OCI-LY7 (cell line): Measurements from ENCODE around the gene DDX39A.

Experiments
- EZH2phosphoT487 ChIP-seq: fragments of 200-600 bp; sonication (generic); IDR thresholded peaks from 2 replicates; pipeline ENCODE4 v1.6.1; 2018; ENCODE audit warnings: low read depth, borderline replicate concordance, mild to moderate bottlenecking, mixed run types, antibody characterized with exemption, low read length, moderate library complexity, mixed read lengths
- TF ChIP-seq, protein P1 (sequence below): fragments of 200-600 bp; sonication (generic); conservative IDR thresholded peaks from 2 replicates; pipeline ENCODE4 v1.5.1; 2014; ENCODE audit warnings: mild to moderate bottlenecking, antibody characterized with exemption, low read length, moderate library complexity, mixed read lengths

GRCh38 chr19:14394167-14394566, 25.0 kb downstream of the DDX39A start:
- TF ChIP-seq, protein P1, sequence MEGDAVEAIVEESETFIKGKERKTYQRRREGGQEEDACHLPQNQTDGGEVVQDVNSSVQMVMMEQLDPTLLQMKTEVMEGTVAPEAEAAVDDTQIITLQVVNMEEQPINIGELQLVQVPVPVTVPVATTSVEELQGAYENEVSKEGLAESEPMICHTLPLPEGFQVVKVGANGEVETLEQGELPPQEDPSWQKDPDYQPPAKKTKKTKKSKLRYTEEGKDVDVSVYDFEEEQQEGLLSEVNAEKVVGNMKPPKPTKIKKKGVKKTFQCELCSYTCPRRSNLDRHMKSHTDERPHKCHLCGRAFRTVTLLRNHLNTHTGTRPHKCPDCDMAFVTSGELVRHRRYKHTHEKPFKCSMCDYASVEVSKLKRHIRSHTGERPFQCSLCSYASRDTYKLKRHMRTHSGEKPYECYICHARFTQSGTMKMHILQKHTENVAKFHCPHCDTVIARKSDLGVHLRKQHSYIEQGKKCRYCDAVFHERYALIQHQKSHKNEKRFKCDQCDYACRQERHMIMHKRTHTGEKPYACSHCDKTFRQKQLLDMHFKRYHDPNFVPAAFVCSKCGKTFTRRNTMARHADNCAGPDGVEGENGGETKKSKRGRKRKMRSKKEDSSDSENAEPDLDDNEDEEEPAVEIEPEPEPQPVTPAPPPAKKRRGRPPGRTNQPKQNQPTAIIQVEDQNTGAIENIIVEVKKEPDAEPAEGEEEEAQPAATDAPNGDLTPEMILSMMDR: no peak
- TF ChIP-seq EZH2phosphoT487: no peak
